ENCODE results near the gene ZNF236. TPM values are rescaled to one million over a fixed set of nuclear protein-coding genes. Genes with fewer than 3 reads are reported as not detected.
A peak's percentile ranks its signal among the peaks of the same experiment; 100 is the strongest.

The ZNF236 gene
- total and polyA plus RNA-seq, 2 of the 13 experiments (the other 11 are each of a cell fraction or from before 2014, with no cell fraction given) = 3.0 to 7.2 TPM

DNA sequence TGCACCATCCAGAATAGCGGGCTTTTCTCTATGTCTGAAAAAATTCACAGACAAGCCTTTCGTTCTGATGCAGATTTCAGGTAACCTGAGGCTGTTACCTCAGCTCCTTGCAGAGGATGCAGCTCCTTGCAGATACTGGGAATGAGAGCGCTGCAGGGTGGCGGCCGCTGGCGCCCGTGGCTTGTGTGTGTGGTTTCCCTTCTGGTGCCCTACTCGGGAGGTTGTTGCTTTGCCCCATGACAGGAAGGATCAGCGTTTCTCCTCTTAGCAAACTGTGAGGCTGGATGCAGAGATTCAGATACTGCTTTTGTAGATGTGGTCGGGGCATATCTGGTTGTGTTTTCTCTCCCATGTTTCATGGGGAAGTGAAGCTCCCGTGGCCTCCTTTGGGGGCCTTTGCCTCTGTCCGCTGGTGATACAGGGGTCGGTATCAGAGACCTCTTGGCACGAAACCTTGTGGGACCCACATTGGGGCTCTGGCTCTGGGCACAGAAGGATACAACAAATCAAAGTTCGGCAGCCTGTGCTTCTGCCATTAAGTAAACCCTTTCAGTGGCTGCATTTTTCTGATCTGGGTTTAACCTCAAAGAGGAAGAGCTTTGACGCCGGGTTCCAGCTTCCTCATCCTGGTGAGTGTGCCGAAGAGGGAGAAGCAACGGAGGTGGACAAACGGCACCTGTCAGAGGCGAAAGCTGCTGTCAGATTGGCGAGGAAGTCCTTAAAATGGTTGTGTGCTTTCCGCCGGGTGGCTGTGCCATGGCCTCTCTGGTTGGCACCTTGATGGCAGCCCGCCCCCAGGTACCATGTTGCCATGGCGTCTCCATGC lies 182.4 kb downstream of the ZNF236 start (continued):
- TF ChIP-seq GMEB2 (CRISPR knock-in tag; IDR thresholded peaks at IDR 0.05; ENCODE audit: low read depth) (no peak), BHLHE40 (IDR thresholded peaks at IDR 0.05; ENCODE audit: low read length) (no peak)

GRCh38 chr18:77005651-77006195 lies 183.4 kb downstream of the ZNF236 start:
- in situ Hi-C loops (cut with HindIII; ENCODE audit: extremely low pct_ligation_motif_present, low pct_unique_long_range_greater_than_20kb) = no loop called here
- Histone ChIP-seq H2AFZ (ENCODE audit: low read length) (no peak overlapping the region), H3K36me3 (replicated peaks in 1 of 2; ENCODE audit: control insufficient read depth in 1 of 2, insufficient read depth in 2 of 2, low read length in 2 of 2) (no peaks in the 10 kb centered on the region), H4K20me1 (ENCODE audit: insufficient read depth, low read length) (no peaks in the 10 kb centered on the region), H3K9me3 (ENCODE audit: low read length) (no peaks in the 10 kb centered on the region), H3K4me3 (replicated peaks in 1 of 3; ENCODE audit: insufficient read depth in 1 of 3, low read depth in 2 of 3, low read length in 3 of 3) (no peak overlapping the region), H3K27me3 (ENCODE audit: control insufficient read depth in 1 of 2, insufficient read depth in 2 of 2, low read length in 2 of 2) (no peaks in the 10 kb centered on the region), H3K4me2 (ENCODE audit: low read depth, low read length) (no peak overlapping the region), H3K27ac (ENCODE audit: extremely low read length, insufficient read depth, low read length) (no peak overlapping the region), H3K4me1 (ENCODE audit: insufficient read depth, low read length) (peaks cover 12% of the 10 kb centered on the region), H3K79me2 (ENCODE audit: insufficient read depth, low read length) (no peaks in the 10 kb centered on the region), H3K9ac (ENCODE audit: insufficient read depth, low read depth, low read length) (no peak overlapping the region)
- TF ChIP-seq MAFK (conservative IDR thresholded peaks at IDR 0.05 in 1 of 2, IDR thresholded peaks at IDR 0.05 in 1 of 2; ENCODE audit: low read length in 2 of 2) = peak; percentile 3 to 48; a peak in 2 of 4 replicates
- no peak for TF ChIP-seq NFE2L1 (CRISPR knock-in tag; IDR thresholded peaks at IDR 0.05; ENCODE audit: borderline replicate concordance)
- TF ChIP-seq JDP2 (CRISPR knock-in tag; IDR thresholded peaks at IDR 0.05; ENCODE audit: borderline replicate concordance) = no peak
- no peak for TF ChIP-seq MZF1 (CRISPR knock-in tag; IDR thresholded peaks at IDR 0.05; ENCODE audit: borderline replicate concordance)
- no peak for TF ChIP-seq ZNF878 (CRISPR knock-in tag; IDR thresholded peaks at IDR 0.05)
- no peak for TF ChIP-seq ZBTB43 (CRISPR knock-in tag; conservative IDR thresholded peaks at IDR 0.05)
- no peak for TF ChIP-seq HIC2 (CRISPR knock-in tag; IDR thresholded peaks at IDR 0.05; ENCODE audit: low read depth)
- no peak for TF ChIP-seq KAT8 (CRISPR knock-in tag; IDR thresholded peaks at IDR 0.05)
- no peak for TF ChIP-seq PRPF4 (IDR thresholded peaks at IDR 0.05; ENCODE audit: low read depth, low read length, poor library complexity, severe bottlenecking)
- no peak for TF ChIP-seq SP1 (IDR thresholded peaks at IDR 0.05)
- no peak for TF ChIP-seq SP1 (CRISPR knock-in tag; IDR thresholded peaks at IDR 0.05)
- TF ChIP-seq NR2F2 (IDR thresholded peaks at IDR 0.05; ENCODE audit: borderline replicate concordance, low read depth) = no peak
- TF ChIP-seq MAFF (IDR thresholded peaks at IDR 0.05; ENCODE audit: low read depth, low read length) = 0 out of 2 replicates have a peak, but pooled peaks have one; percentile 27
- ATAC-seq (no peak), DNase-seq (ENCODE audit: low spot score) (no peak), FAIRE-seq (no peak)
- CTCF ChIA-PET (ENCODE audit: low intra/inter-chr PET ratio, low total read pairs) = no interaction called here
- intact Hi-C loops (cut with micrococcal nuclease; ENCODE audit: unreplicated experiment) = no loop called here
- POLR2A ChIA-PET = no interaction called here
- BruUV-seq (replicated peaks) = no TSS peak
- 100% methylated on average over 4 of the region's 11 CpGs for WGBS (ENCODE audit: low lambda C conversion rate)
